Smooth muscle cell (in vitro differentiated cells): Measurements from ENCODE around the gene KANK2. TPM values are rescaled to one million over a fixed set of nuclear protein-coding genes. Genes with fewer than 3 reads are reported as not detected.

Source experiments
- DNase-seq: peaks from one replicate; lab custom pipeline; 2025; ENCODE audit not compliant: unreplicated experiment; lab: John Stamatoyannopoulos, UW
- H2AFZ ChIP-seq: fragments of 200-600 bp; sonication (generic); 2 replicates; pipeline ENCODE4 v1.6.0; 2016; ENCODE audit warnings: antibody characterized with exemption, low read depth, mild to moderate bottlenecking
- H3F3A ChIP-seq: fragments of 200-600 bp; sonication (generic); 2 replicates; pipeline ENCODE4 v1.6.0; 2017; ENCODE audit warnings: antibody characterized with exemption, low read depth
- H3K27ac ChIP-seq: fragments of 200-600 bp; sonication (generic); 2 replicates; pipeline ENCODE4 v1.5.1; 2016; ENCODE audit warnings: low read depth, mild to moderate bottlenecking
- H3K27me3 ChIP-seq: fragments of 200-600 bp; sonication (generic); 2 replicates; pipeline ENCODE4 v1.6.1; 2016; ENCODE audit warnings: low read depth, mild to moderate bottlenecking
- H3K36me3 ChIP-seq: fragments of 200-600 bp; sonication (generic); 2 replicates; pipeline ENCODE4 v1.5.1; 2016; ENCODE audit warnings: low read depth
- H3K4me1 ChIP-seq: fragments of 200-600 bp; sonication (generic); 2 replicates; pipeline ENCODE4 v1.5.1; 2016; ENCODE audit warnings: low read depth
- H3K4me2 ChIP-seq: fragments of 200-600 bp; sonication (generic); 2 replicates; pipeline ENCODE4 v1.6.0; 2016; ENCODE audit warnings: mild to moderate bottlenecking
- H3K4me3 ChIP-seq: fragments of 200-600 bp; sonication (generic); 2 replicates; pipeline ENCODE4 v1.5.1; 2016; ENCODE audit warnings: mild to moderate bottlenecking
- H3K79me2 ChIP-seq: fragments of 200-600 bp; sonication (generic); 2 replicates; pipeline ENCODE4 v1.6.0; 2016; ENCODE audit warnings: low read depth, mild to moderate bottlenecking
- H3K9ac ChIP-seq: fragments of 200-600 bp; sonication (generic); 2 replicates; pipeline ENCODE4 v1.6.0; 2016; ENCODE audit warnings: low read depth
- H3K9me3 ChIP-seq: fragments of 200-600 bp; sonication (generic); replicated peaks from 2 replicates; pipeline ENCODE4 v1.5.1; 2016; ENCODE audit warnings: low read depth
- H4K20me1 ChIP-seq: fragments of 200-600 bp; sonication (generic); 2 replicates; pipeline ENCODE4 v1.6.0; 2016; ENCODE audit warnings: low read depth
- CTCF ChIP-seq: fragments of 200-600 bp; sonication (generic); IDR thresholded peaks from 2 replicates; pipeline ENCODE4 v1.5.1; 2017; ENCODE audit warnings: borderline replicate concordance, mild to moderate bottlenecking, antibody characterized with exemption; ENCODE audit not compliant: insufficient read depth, poor library complexity, severe bottlenecking
- WGBS: methylation state at CpG from one replicate; pipeline ENCODE4 v1.1.7; 2016; ENCODE audit warnings: low lambda C conversion rate; 5-methylcytosine and 5-hydroxymethylcytosine counted together
- polyA plus RNA-seq: library from polyadenylated mRNA; unstranded; fragments of >200 nt; fragmentation: Nextera tagmentation; extraction: Ambion mirVana; gene quantifications from 2 replicates; pipeline ENCODE4 v1.2.1, GENCODE V29; 2016
- total RNA-seq: library from RNA; depleted of rRNA; stranded (reverse); fragments of >200 nt; gene quantifications from 2 replicates; pipeline ENCODE4 v1.2.3, GENCODE V29; 2014

The KANK2 gene
- total and polyA plus RNA-seq, 2 experiments from 2014 or later: 28.1 to 32.0 TPM

DNA sequence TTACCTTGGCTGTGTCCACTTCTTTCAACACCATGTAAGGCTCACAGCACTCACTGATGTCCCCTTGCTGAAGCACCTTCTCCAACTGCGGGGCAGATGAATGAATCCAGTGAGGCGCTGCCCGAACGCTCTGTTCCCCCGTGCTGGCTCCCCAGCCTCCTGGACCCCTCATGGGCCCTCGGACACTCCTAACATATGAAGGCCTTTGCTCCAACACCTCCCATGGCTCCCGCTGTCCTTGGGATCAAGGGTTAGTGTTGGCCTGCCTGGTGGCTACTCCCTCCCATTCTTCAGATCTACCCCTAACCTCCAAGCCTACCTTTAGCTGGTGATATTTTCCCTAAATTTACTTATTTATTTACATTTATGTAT is 46.4 kb upstream of the KANK2 start:
- H3K4me2 ChIP-seq: peak overlapping the region; percentile 54
- DNase-seq: no peak
- no peaks in the 10 kb centered on the region for H3K79me2 ChIP-seq
- no peaks in the 10 kb centered on the region for H3K4me1 ChIP-seq
- no peaks in the 10 kb centered on the region for H3K36me3 ChIP-seq
- H4K20me1 ChIP-seq: no peaks in the 10 kb centered on the region
- H3K9me3 ChIP-seq: no peaks in the 10 kb centered on the region
- no peaks in the 10 kb centered on the region for H3F3A ChIP-seq
- WGBS: 97% methylated on average over 7 of the region's 7 CpGs
- no peak overlapping the region for H2AFZ ChIP-seq
- TF ChIP-seq CTCF: no peak
- no peak overlapping the region for H3K9ac ChIP-seq
- H3K27ac ChIP-seq: no peak overlapping the region
- H3K27me3 ChIP-seq: no peaks in the 10 kb centered on the region
- no peak overlapping the region for H3K4me3 ChIP-seq

GRCh38 chr19:11242864-11243797 is 45.8 kb upstream of the KANK2 start:
- peak; percentile 71 for TF ChIP-seq CTCF
- WGBS: 59% methylated on average over 34 of the region's 48 CpGs
- H3K36me3 ChIP-seq: no peaks in the 10 kb centered on the region
- no peaks in the 10 kb centered on the region for H3K9me3 ChIP-seq
- no peak overlapping the region for H3K4me3 ChIP-seq
- no peaks in the 10 kb centered on the region for H3K79me2 ChIP-seq
- no peak overlapping the region for H3K27ac ChIP-seq
- DNase-seq: peak; percentile 59
- H3F3A ChIP-seq: no peaks in the 10 kb centered on the region
- no peaks in the 10 kb centered on the region for H4K20me1 ChIP-seq
- H2AFZ ChIP-seq: no peak overlapping the region
- H3K9ac ChIP-seq: no peak overlapping the region
- H3K4me1 ChIP-seq: no peaks in the 10 kb centered on the region
- peak overlapping the region; percentile 54 for H3K4me2 ChIP-seq
- no peaks in the 10 kb centered on the region for H3K27me3 ChIP-seq

DNA sequence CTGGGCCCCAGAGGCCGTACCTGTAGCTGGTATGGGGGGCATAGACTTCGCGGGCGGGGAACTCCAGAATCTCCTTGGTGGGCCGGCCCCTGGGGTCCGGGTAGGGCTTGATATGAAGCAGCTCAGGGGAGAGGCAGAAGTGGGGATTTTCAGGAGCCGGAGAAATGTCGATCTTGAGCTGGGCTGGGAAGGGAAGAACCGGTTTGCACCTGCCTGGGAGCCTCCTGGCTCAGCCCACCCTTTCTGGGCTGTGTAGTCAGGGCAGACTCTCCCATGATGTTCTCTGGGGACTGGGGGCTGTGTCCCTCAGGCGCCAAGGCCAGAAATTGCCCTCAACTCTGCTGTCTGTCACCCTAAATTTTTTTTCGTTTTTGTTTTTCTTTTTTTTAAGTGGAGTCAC is 44.7 kb upstream of the KANK2 start:
- no peak for DNase-seq
- Histone ChIP-seq H4K20me1 (no peaks in the 10 kb centered on the region), H3F3A (no peaks in the 10 kb centered on the region), H3K79me2 (no peaks in the 10 kb centered on the region), H3K27me3 (no peaks in the 10 kb centered on the region), H3K4me3 (no peak overlapping the region), H2AFZ (no peak overlapping the region), H3K4me1 (no peaks in the 10 kb centered on the region), H3K36me3 (no peaks in the 10 kb centered on the region), H3K4me2 (no peak overlapping the region), H3K9ac (no peak overlapping the region), H3K27ac (no peak overlapping the region), H3K9me3 (no peaks in the 10 kb centered on the region)
- WGBS: 96% methylated on average over 11 of the region's 11 CpGs
- TF ChIP-seq CTCF: no peak
